ENCODE results near the gene KEL. TPM values are rescaled to one million over a fixed set of nuclear protein-coding genes. Genes with fewer than 3 reads are reported as not detected.

Gene KEL
- total and polyA plus RNA-seq, 2 of the 4 experiments (the other 2 are of a cell fraction): 0.03 TPM; not detected in 1

DNA sequence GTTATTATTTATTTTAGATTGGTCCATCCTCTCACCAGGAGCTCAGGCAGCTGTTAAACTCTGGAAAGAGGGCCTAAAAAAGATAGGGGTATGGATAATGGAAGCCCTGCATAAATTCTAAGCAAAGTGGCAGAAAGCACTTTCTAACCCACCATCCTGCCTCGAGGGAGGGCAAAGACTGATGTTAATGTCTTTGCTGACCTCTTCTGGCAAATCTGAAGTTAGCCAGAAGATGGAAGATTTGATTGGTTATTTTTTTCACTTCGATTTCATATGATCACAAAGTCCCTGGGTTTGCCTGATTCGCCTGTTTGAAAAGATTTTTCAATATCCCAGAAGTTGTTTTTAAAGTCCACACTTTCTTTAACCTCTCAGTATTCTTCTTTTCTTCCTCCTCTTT, 39.9 kb upstream of the KEL start:
- Histone ChIP-seq H3K27me3 (ENCODE audit: control insufficient read depth, insufficient read depth, low read length) (peaks cover 2% of the 10 kb centered on the region; the same call in 1 of the 2 replicates), H3K27ac (ENCODE audit: insufficient read depth, low read length) (no peak overlapping the region), H2AK9ac (replicated peaks; ENCODE audit: low read depth, low read length, poor library complexity) (no peak overlapping the region), H4K91ac (ENCODE audit: insufficient read depth, low read depth, low read length) (no peak overlapping the region), H3K56ac (ENCODE audit: extremely low read depth, insufficient read depth, low read length) (no peak overlapping the region), H3K4ac (ENCODE audit: low read depth, low read length) (no peak overlapping the region), H3K23ac (ENCODE audit: low read depth, low read length) (no peak overlapping the region), H2BK120ac (ENCODE audit: low read depth, low read length) (no peak overlapping the region), H3K9ac (ENCODE audit: low read depth, low read length) (no peak overlapping the region), H3K14ac (replicated peaks; ENCODE audit: low read depth, low read length) (no peak overlapping the region), H2BK5ac (ENCODE audit: low read depth, low read length, poor library complexity, severe bottlenecking) (no peak overlapping the region), H3K36me3 (ENCODE audit: control insufficient read depth, insufficient read depth, low read length) (no peaks in the 10 kb centered on the region), H3K4me1 (ENCODE audit: control insufficient read depth, insufficient read depth, low read length) (no peaks in the 10 kb centered on the region), H2AK5ac (ENCODE audit: low read depth, low read length) (no peak overlapping the region), H3K4me3 (ENCODE audit: insufficient read depth, low read depth, low read length) (no peak overlapping the region), H3K18ac (ENCODE audit: low read depth, low read length) (no peak overlapping the region), H4K20me1 (ENCODE audit: insufficient read depth, low read length) (no peaks in the 10 kb centered on the region), H3K4me2 (ENCODE audit: low read depth, low read length) (no peak overlapping the region), H2AFZ (replicated peaks; ENCODE audit: low read length, poor library complexity) (no peak overlapping the region), H3K9me3 (ENCODE audit: control insufficient read depth, insufficient read depth, low read length) (no peaks in the 10 kb centered on the region), H3K79me1 (ENCODE audit: low read depth in 1 of 2, low read length in 2 of 2) (no peaks in the 10 kb centered on the region), H4K8ac (ENCODE audit: low read depth in 2 of 2, low read length in 2 of 2) (no peak overlapping the region), H3K9me1 (ENCODE audit: insufficient read depth, low read length) (no peaks in the 10 kb centered on the region), H2BK15ac (ENCODE audit: low read depth, low read length) (no peak overlapping the region), H4K5ac (ENCODE audit: low read depth, low read length) (no peak overlapping the region), H2BK20ac (ENCODE audit: low read depth, low read length) (no peak overlapping the region)
- DNase-seq (no peak), ATAC-seq (ENCODE audit: low read depth) (no peak)
- no CpG with 5 or more reads among the region's 3 CpGs for WGBS, 2 experiments (ENCODE audit: extremely low coverage in 2 of 2, insufficient read length in 1 of 2)
- CTCF ChIA-PET: interaction anchor here (4.9 kb wide), 1 partner anchor 213 kb away, joined by 28 read pairs; no protein-coding TSS in a partner anchor
- TF ChIP-seq RCOR1 (IDR thresholded peaks at IDR 0.05; ENCODE audit: insufficient replicate concordance, low read length) (no peak), RAD21 (IDR thresholded peaks at IDR 0.05; ENCODE audit: low read length) (peak; percentile 22; the same call in 1 of the 2 replicates)
- TF ChIP-seq, protein P1, sequence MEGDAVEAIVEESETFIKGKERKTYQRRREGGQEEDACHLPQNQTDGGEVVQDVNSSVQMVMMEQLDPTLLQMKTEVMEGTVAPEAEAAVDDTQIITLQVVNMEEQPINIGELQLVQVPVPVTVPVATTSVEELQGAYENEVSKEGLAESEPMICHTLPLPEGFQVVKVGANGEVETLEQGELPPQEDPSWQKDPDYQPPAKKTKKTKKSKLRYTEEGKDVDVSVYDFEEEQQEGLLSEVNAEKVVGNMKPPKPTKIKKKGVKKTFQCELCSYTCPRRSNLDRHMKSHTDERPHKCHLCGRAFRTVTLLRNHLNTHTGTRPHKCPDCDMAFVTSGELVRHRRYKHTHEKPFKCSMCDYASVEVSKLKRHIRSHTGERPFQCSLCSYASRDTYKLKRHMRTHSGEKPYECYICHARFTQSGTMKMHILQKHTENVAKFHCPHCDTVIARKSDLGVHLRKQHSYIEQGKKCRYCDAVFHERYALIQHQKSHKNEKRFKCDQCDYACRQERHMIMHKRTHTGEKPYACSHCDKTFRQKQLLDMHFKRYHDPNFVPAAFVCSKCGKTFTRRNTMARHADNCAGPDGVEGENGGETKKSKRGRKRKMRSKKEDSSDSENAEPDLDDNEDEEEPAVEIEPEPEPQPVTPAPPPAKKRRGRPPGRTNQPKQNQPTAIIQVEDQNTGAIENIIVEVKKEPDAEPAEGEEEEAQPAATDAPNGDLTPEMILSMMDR (conservative IDR thresholded peaks at IDR 0.05; ENCODE audit: low read depth, low read length): 0 out of 2 replicates have a peak, but pooled peaks have one; percentile 23
- dilution Hi-C loops (cut with HindIII; ENCODE audit: low sequenced_read_pairs, unreplicated experiment): no loop called here
- intact Hi-C loops (cut with micrococcal nuclease): loop anchor here (10.0 kb wide), 3 partner anchors 367 to 467 kb away; no protein-coding TSS in a partner anchor
- POLR2A ChIA-PET (ENCODE audit: unreplicated experiment): no interaction called here
- BruUV-seq (replicated peaks): no TSS peak
- in situ Hi-C loops (cut with MboI; ENCODE audit: low sequenced_read_pairs): loop anchor here (25.0 kb wide), 1 partner anchor 435 kb away; the partner anchor contains the start of gene TAS2R60
